ENCODE results near the gene FAM98C.

- TF ChIP-seq POLR2A (IDR thresholded peaks at IDR 0.05) (no peak), CTCF (IDR thresholded peaks at IDR 0.05) (no peak), POLR2AphosphoS5 (IDR thresholded peaks at IDR 0.05) (no peak)
Observed at GRCh38 chr19:38417146-38417543, 14.3 kb downstream of the FAM98C start.

Data from gastroesophageal sphincter (tissue), 3 donors.